ENCODE data around the gene KPNB1.

Gene KPNB1

GRCh38 chr17:47702391-47702995, 52.8 kb downstream of the KPNB1 start:
- no peak overlapping the region for H3K4me2 ChIP-seq (ENCODE audit: insufficient read depth, low read length)
- H3K9ac ChIP-seq (ENCODE audit: low read depth, low read length) = no peak overlapping the region
- ATAC-seq (ENCODE audit: insufficient read depth, low read depth) = no peak
- H3K79me2 ChIP-seq (ENCODE audit: insufficient read depth, low read length) = no peaks in the 10 kb centered on the region
- DNase-seq = no peak
- H2AFZ ChIP-seq (ENCODE audit: low read depth, low read length) = no peak overlapping the region
- peaks cover 11% of the 10 kb centered on the region for H4K20me1 ChIP-seq (ENCODE audit: insufficient read depth, low read length)
- no peaks in the 10 kb centered on the region for H3K9me3 ChIP-seq (ENCODE audit: insufficient read depth, low read length, severe bottlenecking)
- H3K27me3 ChIP-seq (ENCODE audit: insufficient read depth, low read length, poor library complexity) = no peaks in the 10 kb centered on the region
- 0 out of 2 replicates have a peak, but pooled peaks cover 3% of the 10 kb centered on the region for H3K4me1 ChIP-seq (ENCODE audit: insufficient read depth, low read length)
- H3K36me3 ChIP-seq (ENCODE audit: insufficient read depth, low read length) = no peaks in the 10 kb centered on the region
- H3K27ac ChIP-seq (ENCODE audit: low read length) = no peak overlapping the region
- no peak overlapping the region for H3K4me3 ChIP-seq (ENCODE audit: low read depth in 1 of 2, low read length in 2 of 2)
- TF ChIP-seq CTCF (IDR thresholded peaks at IDR 0.05; ENCODE audit: borderline replicate concordance, extremely low read depth, low read length, poor library complexity, severe bottlenecking) (no peak), EZH2 (IDR thresholded peaks at IDR 0.05; ENCODE audit: borderline replicate concordance, low read depth, low read length, severe bottlenecking) (no peak)

- no peaks in the 10 kb centered on the region for H3K36me3 ChIP-seq (ENCODE audit: insufficient read depth, low read length)
- no peak overlapping the region for H3K4me2 ChIP-seq (ENCODE audit: insufficient read depth, low read length)
- ATAC-seq (ENCODE audit: insufficient read depth, low read depth) (0 out of 3 replicates have a peak, but pooled peaks have one; percentile 12), DNase-seq (no peak)
- H3K79me2 ChIP-seq (ENCODE audit: insufficient read depth, low read length) = no peaks in the 10 kb centered on the region
- TF ChIP-seq CTCF (IDR thresholded peaks at IDR 0.05; ENCODE audit: borderline replicate concordance, extremely low read depth, low read length, poor library complexity, severe bottlenecking) = no peak
- TF ChIP-seq EZH2 (IDR thresholded peaks at IDR 0.05; ENCODE audit: borderline replicate concordance, low read depth, low read length, severe bottlenecking) = no peak
- no peaks in the 10 kb centered on the region for H3K27me3 ChIP-seq (ENCODE audit: insufficient read depth, low read length, poor library complexity)
- H2AFZ ChIP-seq (ENCODE audit: low read depth, low read length) = no peak overlapping the region
- no peak overlapping the region for H3K27ac ChIP-seq (ENCODE audit: low read length)
- H3K4me1 ChIP-seq (ENCODE audit: insufficient read depth, low read length) = 0 out of 2 replicates have a peak, but pooled peaks cover 3% of the 10 kb centered on the region
- H4K20me1 ChIP-seq (ENCODE audit: insufficient read depth, low read length) = peaks cover 11% of the 10 kb centered on the region
- H3K9me3 ChIP-seq (ENCODE audit: insufficient read depth, low read length, severe bottlenecking) = no peaks in the 10 kb centered on the region
- H3K4me3 ChIP-seq (ENCODE audit: low read depth in 1 of 2, low read length in 2 of 2) = no peak overlapping the region
- no peak overlapping the region for H3K9ac ChIP-seq (ENCODE audit: low read depth, low read length)
These were observed 53.5 kb downstream of the KPNB1 start for GRCh38 chr17:47703191-47703591.

GRCh38 chr17:47703671-47704070, 54.0 kb downstream of the KPNB1 start:
- TF ChIP-seq CTCF (IDR thresholded peaks at IDR 0.05; ENCODE audit: borderline replicate concordance, extremely low read depth, low read length, poor library complexity, severe bottlenecking) = no peak
- no peak for TF ChIP-seq EZH2 (IDR thresholded peaks at IDR 0.05; ENCODE audit: borderline replicate concordance, low read depth, low read length, severe bottlenecking)
- Histone ChIP-seq H2AFZ (ENCODE audit: low read depth, low read length) (no peak overlapping the region), H3K27ac (ENCODE audit: low read length) (no peak overlapping the region), H3K4me1 (ENCODE audit: insufficient read depth, low read length) (0 out of 2 replicates have a peak, but pooled peaks cover 3% of the 10 kb centered on the region), H3K4me3 (ENCODE audit: low read depth in 1 of 2, low read length in 2 of 2) (no peak overlapping the region), H3K36me3 (ENCODE audit: insufficient read depth, low read length) (no peaks in the 10 kb centered on the region), H3K27me3 (ENCODE audit: insufficient read depth, low read length, poor library complexity) (no peaks in the 10 kb centered on the region), H3K79me2 (ENCODE audit: insufficient read depth, low read length) (no peaks in the 10 kb centered on the region), H3K9ac (ENCODE audit: low read depth, low read length) (no peak overlapping the region), H3K4me2 (ENCODE audit: insufficient read depth, low read length) (no peak overlapping the region), H3K9me3 (ENCODE audit: insufficient read depth, low read length, severe bottlenecking) (no peaks in the 10 kb centered on the region), H4K20me1 (ENCODE audit: insufficient read depth, low read length) (peaks cover 7% of the 10 kb centered on the region)
- ATAC-seq (ENCODE audit: insufficient read depth, low read depth) (no peak), DNase-seq (no peak)
